ENCODE results near the gene HSF2BP.
"Not testable (repeated sequence)": the region's sequence is repeated elsewhere in the genome, so short reads cannot be mapped to it uniquely, and the experiment has no call there.

The HSF2BP gene

GRCh38 chr21:43659136-43660000 lies at the start of gene HSF2BP, which contains the start of gene RRP1B:
Gene HSF2BP (minus strand): TSS chr21:43659488. CDS start chr21:43658096, 1,392 bp downstream.
Gene RRP1B (plus strand): TSS chr21:43659560. CDS start chr21:43659665, 105 bp downstream.
- no peak for DNase-seq

- no peak for DNase-seq
Measured at GRCh38 chr21:43708745-43709381, 49.6 kb upstream of the HSF2BP start.

GRCh38 chr21:43707462-43707861 lies 48.2 kb upstream of the HSF2BP start:
- DNase-seq: no peak

- DNase-seq: no peak
Measured at GRCh38 chr21:43703035-43703880, 44.0 kb upstream of the HSF2BP start.

- DNase-seq: no peak
Measured at GRCh38 chr21:43702785-43703034, 43.4 kb upstream of the HSF2BP start.

GRCh38 chr21:43701936-43702784 lies 42.9 kb upstream of the HSF2BP start:
- DNase-seq: no peak

- DNase-seq: no peak
Measured at GRCh38 chr21:43699933-43700599, 40.8 kb upstream of the HSF2BP start.

GRCh38 chr21:43699492-43699777 lies 40.1 kb upstream of the HSF2BP start:
- DNase-seq: not testable (repeated sequence)

GRCh38 chr21:43697758-43698643 lies 38.7 kb upstream of the HSF2BP start:
- no peak for DNase-seq

- no peak for DNase-seq
Measured at GRCh38 chr21:43696214-43696613, 36.9 kb upstream of the HSF2BP start.

GRCh38 chr21:43694437-43695079 lies 35.3 kb upstream of the HSF2BP start:
- no peak for DNase-seq

GRCh38 chr21:43693981-43694380 lies 34.7 kb upstream of the HSF2BP start:
- no peak for DNase-seq

GRCh38 chr21:43692949-43693348 lies 33.7 kb upstream of the HSF2BP start:
- DNase-seq: no peak

GRCh38 chr21:43691801-43692200 lies 32.5 kb upstream of the HSF2BP start:
- no peak for DNase-seq

- no peak for DNase-seq
Measured at GRCh38 chr21:43691086-43691795, 32.0 kb upstream of the HSF2BP start.

GRCh38 chr21:43690346-43690745 lies 31.1 kb upstream of the HSF2BP start:
- DNase-seq: no peak

GRCh38 chr21:43689556-43690337 lies 30.5 kb upstream of the HSF2BP start:
- no peak for DNase-seq

- no peak for DNase-seq
Measured at GRCh38 chr21:43688906-43689305, 29.6 kb upstream of the HSF2BP start.
